Kidney epithelial cell (primary cell): ENCODE results near the gene ITLN1. TPM values are rescaled to one million over a fixed set of nuclear protein-coding genes. Genes with fewer than 3 reads are reported as not detected.
A peak's percentile ranks its signal among the peaks of the same experiment; 100 is the strongest.
"Not testable (repeated sequence)": the region's sequence is repeated elsewhere in the genome, so short reads cannot be mapped to it uniquely, and the experiment has no call there.

Experiments
- DNase-seq: peaks from one replicate; pipeline ENCODE4 v3.0.0-alpha.2; 2010; ENCODE audit warnings: low read depth
- H3K27me3 ChIP-seq: 2 replicates; pipeline ENCODE4 v1.6.0; 2011; ENCODE audit warnings: low read length; ENCODE audit not compliant: control insufficient read depth, insufficient read depth
- H3K36me3 ChIP-seq: 2 replicates; pipeline ENCODE4 v1.5.1; 2011; ENCODE audit warnings: low read length; ENCODE audit not compliant: control insufficient read depth, insufficient read depth
- H3K4me3 ChIP-seq: 2 replicates; pipeline ENCODE4 v1.5.1; 2011; ENCODE audit warnings: low read depth, mild to moderate bottlenecking, control low read depth, low read length
- total RNA-seq: library from RNA; depleted of rRNA; stranded (reverse); fragments of >200 nt; gene quantifications from 2 replicates; pipeline ENCODE4 v1.2.3, GENCODE V29; 2015
- TF ChIP-seq, protein P1 (sequence below): IDR thresholded peaks from 2 replicates; pipeline ENCODE4 v1.5.1; 2011; ENCODE audit warnings: mild to moderate bottlenecking, moderate library complexity, low read length, control low read depth, inconsistent platforms; ENCODE audit not compliant: insufficient read depth, poor library complexity, severe bottlenecking

The ITLN1 gene
- total RNA-seq, 1 donor from 2014 or later: not detected

DNA sequence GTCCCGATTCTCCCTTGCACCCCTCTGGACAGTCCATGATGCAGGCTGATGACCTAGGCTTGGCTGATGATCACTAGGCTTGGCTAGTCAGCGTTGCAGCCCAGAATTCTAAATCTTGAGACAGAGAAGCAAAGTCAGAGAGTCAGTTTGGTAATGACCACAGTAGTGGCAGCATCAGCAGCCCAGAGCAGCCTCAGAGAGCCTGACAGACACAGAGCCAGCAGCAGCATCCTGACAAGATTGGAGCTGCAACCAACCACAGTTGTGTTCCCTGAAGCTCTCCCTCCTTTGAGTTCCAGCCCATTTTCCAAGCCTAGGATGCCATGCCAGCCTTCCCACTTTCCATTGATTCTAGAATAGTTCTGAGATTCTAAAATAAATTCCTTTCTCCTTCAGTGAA, 16.8 kb upstream of the ITLN1 start:
- Histone ChIP-seq H3K36me3 (no peaks in the 10 kb centered on the region), H3K4me3 (no peak overlapping the region), H3K27me3 (no peaks in the 10 kb centered on the region)
- TF ChIP-seq, protein P1, sequence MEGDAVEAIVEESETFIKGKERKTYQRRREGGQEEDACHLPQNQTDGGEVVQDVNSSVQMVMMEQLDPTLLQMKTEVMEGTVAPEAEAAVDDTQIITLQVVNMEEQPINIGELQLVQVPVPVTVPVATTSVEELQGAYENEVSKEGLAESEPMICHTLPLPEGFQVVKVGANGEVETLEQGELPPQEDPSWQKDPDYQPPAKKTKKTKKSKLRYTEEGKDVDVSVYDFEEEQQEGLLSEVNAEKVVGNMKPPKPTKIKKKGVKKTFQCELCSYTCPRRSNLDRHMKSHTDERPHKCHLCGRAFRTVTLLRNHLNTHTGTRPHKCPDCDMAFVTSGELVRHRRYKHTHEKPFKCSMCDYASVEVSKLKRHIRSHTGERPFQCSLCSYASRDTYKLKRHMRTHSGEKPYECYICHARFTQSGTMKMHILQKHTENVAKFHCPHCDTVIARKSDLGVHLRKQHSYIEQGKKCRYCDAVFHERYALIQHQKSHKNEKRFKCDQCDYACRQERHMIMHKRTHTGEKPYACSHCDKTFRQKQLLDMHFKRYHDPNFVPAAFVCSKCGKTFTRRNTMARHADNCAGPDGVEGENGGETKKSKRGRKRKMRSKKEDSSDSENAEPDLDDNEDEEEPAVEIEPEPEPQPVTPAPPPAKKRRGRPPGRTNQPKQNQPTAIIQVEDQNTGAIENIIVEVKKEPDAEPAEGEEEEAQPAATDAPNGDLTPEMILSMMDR: no peak
- DNase-seq: no peak

- not testable (repeated sequence) for H3K36me3 ChIP-seq, DNase-seq, H3K27me3 ChIP-seq, H3K4me3 ChIP-seq
Observed at GRCh38 chr1:160900683-160901082, 15.7 kb upstream of the ITLN1 start.

- not testable (repeated sequence) for DNase-seq, H3K4me3 ChIP-seq, H3K36me3 ChIP-seq, H3K27me3 ChIP-seq
Observed at GRCh38 chr1:160894368-160895135, 9.6 kb upstream of the ITLN1 start.

DNA sequence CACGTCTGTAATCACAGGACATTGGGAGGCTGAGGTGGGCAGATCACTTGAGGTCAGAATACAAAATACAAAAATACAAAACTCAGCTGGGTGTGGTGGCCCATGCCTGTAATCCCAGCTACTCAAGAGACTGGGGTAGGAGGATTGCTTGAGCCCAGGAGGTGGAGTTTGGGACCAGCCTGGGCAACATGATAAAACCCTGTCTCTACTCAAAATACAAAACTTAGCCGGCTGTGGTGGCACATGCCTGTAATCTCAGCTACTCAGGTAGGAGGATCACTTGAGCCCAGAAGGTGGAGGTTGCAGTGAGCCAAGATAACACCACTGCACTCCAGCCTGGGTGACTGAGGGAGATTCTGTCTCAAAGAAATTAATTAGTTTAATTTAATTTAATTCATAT, 6.5 kb upstream of the ITLN1 start:
- Histone ChIP-seq H3K27me3 (no peaks in the 10 kb centered on the region), H3K36me3 (no peaks in the 10 kb centered on the region), H3K4me3 (no peak overlapping the region)
- TF ChIP-seq, protein P1: no peak
- no peak for DNase-seq

DNA sequence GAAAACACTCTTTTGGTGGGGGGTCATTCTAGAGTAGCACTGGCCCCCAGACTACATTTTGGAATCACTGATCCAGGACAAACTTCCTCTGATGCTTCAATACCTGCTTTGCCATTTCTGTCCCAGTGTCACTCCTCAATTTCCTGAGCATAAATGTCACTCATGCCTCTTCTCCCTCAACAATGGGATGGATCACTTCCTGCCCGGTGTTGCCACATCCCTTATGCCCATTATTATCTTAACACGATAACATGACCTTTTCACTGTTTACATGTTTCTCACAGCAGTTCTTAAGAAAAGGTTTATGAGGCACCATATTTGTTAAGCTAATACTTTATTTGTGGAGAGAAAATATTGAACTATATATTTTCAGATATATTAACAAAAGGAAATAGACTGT, 3.9 kb upstream of the ITLN1 start:
- no peak for DNase-seq
- TF ChIP-seq, protein P1: no peak
- H3K36me3 ChIP-seq: no peaks in the 10 kb centered on the region
- no peak overlapping the region for H3K4me3 ChIP-seq
- H3K27me3 ChIP-seq: no peaks in the 10 kb centered on the region

DNA sequence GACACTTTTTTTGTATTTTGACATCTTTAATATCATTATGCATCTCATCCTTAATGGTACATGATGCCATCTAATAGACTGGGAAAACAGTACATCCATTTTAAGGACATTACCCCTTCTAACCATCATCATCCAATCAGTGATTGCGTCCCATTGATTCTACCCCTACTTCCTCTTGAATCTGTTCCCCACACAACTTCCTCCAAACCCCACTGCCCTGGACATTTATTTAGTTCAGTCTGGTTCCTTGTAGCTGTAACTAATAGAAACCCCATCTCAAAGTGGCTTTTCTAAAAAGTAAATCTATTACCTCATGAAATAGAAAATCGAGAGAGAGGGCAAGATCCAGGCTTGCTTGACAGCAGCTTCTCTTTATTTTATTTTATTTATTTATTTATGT, 2.1 kb upstream of the ITLN1 start:
- no peak for DNase-seq
- TF ChIP-seq, protein P1: no peak
- Histone ChIP-seq H3K36me3 (no peaks in the 10 kb centered on the region), H3K27me3 (no peaks in the 10 kb centered on the region), H3K4me3 (no peak overlapping the region)

- Histone ChIP-seq H3K4me3 (no peak overlapping the region), H3K36me3 (no peaks in the 10 kb centered on the region), H3K27me3 (no peaks in the 10 kb centered on the region)
- DNase-seq: no peak
- TF ChIP-seq, protein P1: peak; percentile 16
Observed at GRCh38 chr1:160884579-160884978, 401 bp downstream of the ITLN1 start.
